NCI-H1092 (cell line): ENCODE results near the gene DENND5B.
"Not testable (repeated sequence)": the region's sequence is repeated elsewhere in the genome, so short reads cannot be mapped to it uniquely, and the experiment has no call there.

Experiments
- DNase-seq: peaks from one replicate; lab custom pipeline; 2025; lab: John Stamatoyannopoulos, UW

DENND5B gene

DNA sequence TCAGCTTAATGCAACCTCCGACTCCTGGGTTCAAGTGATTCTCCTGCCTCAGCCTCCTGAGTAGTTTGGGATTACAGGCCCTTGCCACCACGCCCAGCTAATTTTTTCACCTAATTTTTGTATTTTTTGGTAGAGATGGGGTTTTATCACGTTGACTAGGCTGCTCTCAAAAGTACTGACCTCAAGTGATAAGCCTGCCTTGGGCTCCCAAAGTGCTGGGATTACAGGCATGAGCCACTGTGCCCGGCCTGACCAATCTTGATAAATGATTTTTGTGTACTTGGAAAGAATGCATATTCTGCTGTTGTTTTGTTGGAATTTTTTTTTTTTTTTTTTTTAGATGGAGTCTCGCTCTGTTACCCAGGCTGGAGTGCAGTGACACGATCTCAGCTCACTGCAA, 215.5 kb downstream of the DENND5B start:
- not testable (repeated sequence) for DNase-seq

DNA sequence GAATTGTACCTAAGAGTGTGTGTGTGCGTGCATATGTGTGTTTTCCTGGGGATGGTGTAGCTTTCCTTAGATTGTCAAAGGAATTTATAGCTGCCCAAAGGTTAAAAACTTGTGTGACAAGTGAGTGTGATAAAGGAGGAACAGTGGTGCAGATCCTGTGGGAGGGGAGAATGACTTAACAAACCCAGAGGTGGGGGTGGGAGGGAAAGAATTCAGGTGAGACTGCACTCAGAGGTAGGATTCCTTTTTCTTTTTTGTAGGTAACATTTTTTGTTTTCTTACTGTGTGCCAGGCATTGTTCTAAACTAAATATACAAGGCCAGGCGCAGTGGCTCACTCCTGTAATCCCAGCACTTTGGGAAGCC, 219.7 kb downstream of the DENND5B start:
- no peak for DNase-seq

DNA sequence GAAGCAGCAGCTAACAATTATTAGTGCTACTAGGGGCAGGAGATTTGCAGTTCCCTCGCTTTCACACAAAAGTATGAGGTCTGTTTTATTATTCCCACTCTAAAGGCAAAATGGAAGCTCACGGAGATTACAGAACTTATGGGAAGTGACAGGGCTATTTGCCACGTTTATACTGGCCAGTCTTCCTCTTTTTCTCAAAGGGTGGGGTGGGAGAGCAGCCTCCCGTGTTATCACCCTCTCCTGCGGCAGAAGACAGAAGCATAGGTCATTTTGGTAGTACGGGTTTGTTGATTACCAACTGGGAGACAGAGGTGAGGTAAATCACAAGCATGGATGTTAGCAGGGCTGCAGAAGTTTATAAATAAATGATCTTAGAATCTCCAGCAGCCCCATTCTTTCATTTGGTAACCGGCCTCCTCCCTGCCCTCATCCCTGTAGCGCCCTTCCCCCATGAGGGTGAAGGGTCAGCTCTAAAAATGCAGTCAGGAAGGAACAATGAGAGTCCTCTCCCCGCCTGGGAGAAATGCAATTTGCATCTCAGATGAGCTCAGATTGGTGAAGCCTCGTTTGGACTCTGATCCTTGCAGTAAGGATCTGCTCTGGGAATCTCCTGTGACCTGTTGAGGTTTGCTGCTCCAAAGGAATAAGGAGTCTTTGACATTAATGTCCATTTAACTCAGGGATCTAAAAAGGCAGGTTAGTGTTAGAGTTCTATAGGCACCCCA, 220.2 kb downstream of the DENND5B start:
- DNase-seq = no peak

DNA sequence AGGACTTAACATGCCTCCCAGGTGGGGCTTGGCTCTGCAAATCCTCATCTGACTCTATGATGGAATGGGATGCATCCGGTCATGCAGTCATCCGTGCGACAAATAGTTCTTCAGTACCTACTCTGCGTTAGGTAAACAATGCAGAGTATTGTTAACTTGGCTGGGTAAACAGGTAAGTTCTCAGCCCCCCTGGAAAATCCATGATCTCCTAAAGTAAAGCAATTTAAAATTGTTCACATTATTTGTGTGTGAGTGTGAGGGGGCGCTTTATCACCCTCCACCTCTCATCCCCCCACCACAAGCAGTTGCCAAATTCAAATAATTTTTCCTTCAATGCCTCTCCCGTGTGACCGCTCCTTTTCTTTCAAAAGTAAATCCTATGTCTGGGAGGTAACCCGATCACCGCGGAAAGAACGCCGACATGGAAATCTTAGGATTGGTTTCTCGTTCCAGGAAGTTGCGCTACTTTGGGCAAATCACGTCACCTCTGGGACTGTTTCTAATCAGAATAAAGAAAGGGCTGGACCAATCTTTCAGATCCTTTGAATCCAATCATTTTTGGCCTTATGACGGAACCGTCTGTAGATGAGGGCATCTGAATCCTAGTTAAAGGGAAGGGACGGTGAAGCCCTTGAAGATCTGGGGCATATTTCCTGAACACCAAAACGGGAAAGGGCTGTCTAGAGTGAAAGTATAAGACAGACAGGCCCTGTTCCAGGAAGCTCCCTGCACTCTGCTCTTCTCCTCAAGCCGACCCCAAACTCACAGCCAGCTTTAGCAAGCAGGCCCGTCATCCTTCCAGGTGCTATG, 221.0 kb downstream of the DENND5B start:
- no peak for DNase-seq

DNA sequence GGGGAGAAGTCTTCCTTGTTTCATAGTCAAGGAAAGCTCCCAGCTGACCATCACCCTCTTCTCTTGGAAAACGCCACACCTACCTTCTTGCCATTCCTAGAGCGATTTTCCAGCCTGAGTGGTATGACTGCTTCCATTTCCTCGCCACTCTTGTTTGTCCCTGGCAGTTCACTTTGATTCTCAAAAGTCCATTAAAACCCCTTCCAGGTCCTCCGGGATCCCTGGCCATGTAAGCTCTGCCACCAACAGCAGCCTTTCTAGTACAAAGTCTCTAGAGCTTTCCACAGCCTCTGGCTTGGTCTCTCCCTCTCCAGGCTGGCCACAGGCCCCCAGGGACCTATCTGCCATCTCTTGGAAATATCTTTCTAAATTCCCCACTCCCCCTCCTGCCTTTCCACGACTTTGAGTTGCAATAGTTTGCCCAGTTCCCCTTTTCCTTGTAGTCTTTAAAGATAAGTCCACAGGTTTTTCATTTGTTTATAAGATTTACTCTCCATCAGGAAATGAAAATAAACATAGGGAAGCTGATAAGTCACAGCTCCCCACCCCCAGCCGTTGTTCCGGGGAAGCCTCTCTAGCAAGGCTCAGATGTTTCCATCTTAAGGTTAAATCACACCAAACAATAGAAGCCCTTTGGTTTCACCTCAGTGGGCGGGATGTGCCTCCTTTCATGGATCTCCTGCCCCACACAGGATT, 222.1 kb downstream of the DENND5B start:
- DNase-seq = no peak

DNA sequence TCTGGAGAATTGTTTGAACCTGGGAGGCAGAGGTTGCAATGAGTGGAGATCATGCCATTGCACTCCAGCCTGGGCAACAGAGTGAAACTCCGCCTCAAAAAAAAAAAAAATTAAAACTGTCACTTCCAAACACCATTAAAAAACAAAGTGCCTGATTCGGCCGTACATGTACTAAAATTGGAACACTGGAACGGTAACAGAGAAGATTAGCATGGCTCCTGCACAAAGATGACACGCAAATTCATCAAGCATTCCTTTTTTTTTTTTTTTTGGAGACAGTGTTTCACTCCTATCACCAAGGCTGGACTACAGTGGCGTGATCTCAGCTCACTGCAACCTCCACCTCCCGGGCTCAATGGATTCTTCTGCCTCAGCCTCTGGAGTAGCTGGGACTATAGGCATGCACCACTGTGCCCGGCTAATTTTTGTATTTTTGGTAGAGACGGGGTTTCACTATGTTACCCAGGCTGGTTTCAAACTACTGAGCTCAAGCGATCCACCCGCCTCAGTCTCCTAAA, 224.8 kb downstream of the DENND5B start:
- DNase-seq = no peak

DNA sequence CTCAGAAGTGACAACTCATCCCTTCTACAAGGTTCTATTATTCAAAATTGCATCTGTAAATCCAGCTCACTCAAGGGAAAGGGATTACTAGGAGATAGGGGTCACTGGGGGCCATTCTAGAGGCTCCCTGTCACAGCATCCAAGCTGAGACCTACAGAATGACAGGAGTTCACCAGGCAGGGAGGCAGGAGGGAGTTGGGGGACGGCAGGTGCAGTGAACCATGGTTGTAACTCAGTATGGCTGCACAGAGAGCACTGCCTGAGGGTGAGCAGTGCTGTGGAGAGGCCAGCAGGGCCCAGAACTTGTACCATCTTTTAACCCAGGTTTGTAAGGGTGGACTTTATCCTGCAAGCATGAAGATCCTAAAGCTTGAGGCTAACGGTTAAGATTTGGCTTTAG, 227.1 kb downstream of the DENND5B start:
- no peak for DNase-seq

DNA sequence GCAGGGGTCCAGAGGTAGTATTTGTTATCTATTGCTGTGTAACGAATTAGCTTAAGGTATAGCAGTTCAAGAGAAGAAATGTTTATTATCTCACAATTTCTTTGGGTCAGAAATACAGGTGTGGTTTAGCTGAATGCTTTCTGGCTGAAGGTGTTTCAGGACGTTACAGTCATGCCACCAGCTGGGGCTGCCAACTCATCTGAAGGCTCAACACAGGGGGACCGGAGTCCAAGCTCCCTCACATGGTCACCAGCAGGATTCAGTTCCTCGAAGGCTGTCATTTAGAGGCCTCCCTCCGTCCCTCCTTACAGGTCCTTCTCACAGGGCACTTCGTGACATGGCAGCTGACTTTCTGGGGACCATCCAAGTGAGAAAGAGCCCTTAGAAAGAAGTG, 227.5 kb downstream of the DENND5B start:
- no peak for DNase-seq

DNA sequence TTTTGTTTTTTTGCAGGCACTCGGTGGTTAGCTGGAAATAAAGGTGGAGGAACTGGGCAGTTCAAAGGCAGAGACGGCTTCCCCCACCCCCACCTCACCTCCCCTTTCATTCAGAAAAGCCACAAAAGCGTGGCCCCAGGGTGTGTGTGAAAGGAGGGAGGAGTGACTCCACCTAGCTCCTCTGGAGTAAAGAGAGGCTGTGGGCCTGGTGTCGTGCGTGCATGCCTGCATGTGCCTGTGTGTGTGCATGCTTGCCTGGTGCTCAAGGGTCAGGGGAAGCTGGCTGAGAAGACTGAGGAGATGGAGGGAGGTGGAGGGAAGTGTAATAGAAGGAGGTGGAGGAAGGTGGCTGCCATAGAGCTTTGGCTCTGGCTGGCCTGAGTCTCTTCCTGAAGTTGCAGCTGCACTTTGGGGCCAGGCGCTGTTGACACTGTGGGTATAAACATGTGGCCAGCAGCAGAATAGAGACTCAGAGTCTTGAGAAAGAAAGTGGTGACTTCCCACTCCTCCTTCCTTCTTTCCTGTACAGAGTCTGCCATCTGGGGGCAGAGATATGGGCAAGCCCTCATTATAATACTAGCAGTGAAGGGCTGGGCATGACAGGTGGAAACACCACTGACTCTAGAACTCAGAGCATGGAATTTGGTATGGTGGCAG, 228.0 kb downstream of the DENND5B start:
- DNase-seq = no peak

DNA sequence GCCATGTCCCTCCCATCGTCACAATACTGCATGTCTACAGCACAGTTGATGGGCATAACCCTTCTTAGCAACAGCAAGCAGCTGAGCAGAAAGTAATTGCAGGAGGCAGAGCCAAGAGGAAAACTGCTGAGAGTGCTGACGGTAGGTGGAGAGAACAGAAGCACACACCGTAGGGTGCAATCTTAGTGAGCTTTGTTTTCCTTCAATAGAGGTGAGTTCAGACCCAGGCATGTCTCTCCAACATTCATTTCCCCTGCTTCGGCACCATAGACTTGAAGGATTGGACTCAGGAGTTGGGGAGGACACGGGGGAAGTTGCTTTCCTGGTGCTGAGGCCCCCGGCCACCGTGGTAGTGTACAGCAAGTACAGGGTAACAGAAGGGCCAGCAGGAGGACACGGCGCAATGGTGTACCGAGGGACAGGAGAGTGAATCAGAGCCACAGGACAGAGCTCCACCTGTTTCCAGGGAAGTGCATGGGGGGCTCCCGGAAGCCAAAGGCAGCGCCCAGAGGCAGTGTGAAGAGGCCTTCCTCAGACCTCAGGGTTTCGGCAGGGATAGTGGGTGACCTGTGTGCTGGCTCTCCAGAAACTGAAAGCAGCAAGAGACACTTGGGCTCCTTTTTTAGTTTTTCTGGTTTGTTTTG, 228.7 kb downstream of the DENND5B start:
- no peak for DNase-seq

DNA sequence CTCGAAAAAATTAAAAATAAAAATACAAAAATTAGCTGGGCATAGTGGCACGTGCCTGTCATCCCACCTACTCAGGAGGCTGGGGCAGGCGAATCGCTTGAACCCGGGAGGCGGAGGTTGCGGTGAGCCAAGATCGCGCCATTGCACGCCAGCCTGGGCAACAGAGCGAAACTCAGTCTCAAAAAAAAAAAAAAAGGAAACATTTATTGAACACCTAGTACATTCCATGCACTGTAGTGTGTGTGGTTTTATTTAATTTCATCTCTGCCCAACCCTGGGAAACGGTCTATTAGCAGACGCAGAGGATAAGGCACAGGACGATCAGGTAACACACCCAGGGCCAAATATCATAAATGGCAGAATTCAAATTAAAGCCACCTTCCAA, 229.2 kb downstream of the DENND5B start:
- DNase-seq = no peak

DNA sequence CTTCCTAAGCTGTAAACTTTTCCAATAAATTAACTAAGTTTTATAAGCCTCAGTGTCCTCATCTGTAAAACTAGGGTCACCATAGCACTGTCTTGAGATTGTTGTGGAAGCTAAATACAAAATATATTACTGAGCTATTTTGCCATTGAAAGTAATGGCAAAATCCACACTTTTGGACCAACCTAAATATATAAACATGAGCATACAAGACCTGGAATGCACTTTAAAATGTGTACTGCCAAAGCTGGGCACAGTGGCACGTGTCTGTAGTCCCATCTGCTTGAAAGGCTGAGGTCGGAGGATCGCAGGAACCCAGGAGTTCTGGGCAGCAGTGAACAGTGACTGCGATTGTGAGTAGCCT, 235.2 kb downstream of the DENND5B start:
- DNase-seq = no peak

DNA sequence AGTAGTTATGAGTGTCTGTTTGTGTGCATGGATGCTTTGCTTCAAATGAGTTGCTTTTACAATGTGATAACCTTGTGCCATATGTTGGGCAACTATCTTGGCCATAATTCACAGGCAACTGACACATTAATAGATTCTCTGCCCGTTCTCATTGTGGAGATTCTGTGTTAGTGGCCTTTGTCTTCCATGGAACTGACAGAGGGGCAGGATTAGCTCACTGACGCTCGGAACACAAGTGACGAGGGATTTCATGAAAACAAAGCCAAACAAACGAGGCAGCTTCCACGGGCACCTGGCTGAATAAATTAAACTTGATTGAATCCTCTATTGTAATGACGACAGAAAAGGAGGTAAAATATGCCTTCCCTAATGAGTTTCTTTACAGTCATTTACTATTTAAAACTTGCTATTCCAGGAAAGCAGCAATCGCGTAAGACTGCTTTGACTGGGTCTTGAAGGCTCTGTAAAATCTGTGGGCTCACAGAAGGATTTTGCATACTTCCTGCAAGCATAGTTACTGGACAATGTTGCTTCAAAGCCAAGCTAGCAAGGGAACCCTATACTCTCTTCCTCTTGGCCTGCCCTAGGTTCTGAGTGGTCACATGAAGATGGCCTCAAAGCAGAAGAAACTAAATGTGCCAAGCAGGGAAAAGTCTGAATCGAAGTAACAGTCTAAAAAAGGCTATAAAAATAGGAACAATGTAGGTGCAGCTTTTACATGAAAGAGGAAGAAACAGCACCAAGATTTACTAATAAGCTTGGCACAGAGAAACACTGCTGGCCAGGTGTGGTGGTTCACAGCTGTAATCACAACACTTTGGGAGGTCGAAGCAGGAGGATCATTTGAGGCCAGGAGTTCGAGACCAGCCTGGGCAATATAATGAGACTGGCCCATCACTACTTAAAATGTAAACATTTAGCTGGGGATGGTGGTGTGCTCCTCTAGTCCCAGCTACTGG, 236.9 kb downstream of the DENND5B start:
- DNase-seq = peak; percentile 11

DNA sequence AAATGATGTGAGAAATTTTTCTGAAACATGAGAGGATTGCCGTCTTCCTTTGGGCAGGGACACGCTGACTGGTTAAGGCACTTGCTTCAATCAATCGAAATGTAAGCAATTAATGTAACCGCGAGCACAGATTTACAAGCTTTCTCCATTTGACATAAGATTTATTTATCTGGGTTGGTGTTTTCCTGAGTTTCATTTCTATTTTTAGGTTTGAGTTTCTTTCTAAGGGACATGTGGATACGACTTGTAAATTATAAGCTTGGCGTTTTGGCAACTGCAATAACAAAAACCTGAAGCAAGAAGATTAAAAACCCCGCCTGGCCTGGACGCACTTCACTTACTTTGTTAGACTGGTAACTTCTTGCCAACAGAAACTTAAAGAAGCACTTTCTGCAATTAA, 244.7 kb downstream of the DENND5B start:
- DNase-seq = no peak

DNA sequence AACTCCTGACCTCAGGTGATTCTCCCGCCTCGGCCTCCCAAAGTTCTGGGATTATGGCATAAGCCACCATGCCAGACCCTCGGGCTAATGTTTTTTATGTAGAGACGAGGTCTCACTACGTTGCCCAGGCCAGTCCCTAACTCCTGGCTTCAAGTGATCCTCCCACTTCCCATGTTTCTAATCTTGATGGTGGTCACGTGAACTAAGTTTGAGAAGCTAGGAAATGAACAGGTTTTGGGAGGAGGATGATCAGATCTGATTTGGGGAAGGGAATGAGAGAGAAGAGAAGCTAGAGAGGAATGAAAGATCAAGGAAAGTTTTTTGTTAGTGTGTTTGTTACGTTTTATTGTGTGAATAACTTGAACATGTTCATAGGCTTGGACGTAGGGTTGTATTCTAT, 247.8 kb downstream of the DENND5B start:
- DNase-seq = no peak

DNA sequence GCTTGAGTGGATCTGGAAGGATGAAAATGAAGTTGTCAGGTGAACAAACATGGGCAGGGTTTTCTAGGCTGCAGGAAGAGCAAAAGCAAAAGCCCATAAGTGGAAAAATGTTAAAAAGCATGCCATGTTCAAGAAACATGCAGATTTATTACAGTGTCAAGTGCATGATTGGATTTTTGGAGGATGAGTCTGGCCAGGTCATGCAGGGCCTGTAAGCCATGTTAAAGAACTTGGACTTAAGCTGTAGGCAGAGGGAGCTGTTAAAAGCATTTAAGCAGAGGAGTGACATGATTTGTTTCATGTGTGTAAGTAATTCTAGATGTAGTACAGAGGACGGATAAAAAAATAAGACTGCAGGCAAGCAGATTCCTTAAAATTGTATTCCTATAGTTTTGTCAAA, 248.7 kb downstream of the DENND5B start:
- DNase-seq = no peak

DNA sequence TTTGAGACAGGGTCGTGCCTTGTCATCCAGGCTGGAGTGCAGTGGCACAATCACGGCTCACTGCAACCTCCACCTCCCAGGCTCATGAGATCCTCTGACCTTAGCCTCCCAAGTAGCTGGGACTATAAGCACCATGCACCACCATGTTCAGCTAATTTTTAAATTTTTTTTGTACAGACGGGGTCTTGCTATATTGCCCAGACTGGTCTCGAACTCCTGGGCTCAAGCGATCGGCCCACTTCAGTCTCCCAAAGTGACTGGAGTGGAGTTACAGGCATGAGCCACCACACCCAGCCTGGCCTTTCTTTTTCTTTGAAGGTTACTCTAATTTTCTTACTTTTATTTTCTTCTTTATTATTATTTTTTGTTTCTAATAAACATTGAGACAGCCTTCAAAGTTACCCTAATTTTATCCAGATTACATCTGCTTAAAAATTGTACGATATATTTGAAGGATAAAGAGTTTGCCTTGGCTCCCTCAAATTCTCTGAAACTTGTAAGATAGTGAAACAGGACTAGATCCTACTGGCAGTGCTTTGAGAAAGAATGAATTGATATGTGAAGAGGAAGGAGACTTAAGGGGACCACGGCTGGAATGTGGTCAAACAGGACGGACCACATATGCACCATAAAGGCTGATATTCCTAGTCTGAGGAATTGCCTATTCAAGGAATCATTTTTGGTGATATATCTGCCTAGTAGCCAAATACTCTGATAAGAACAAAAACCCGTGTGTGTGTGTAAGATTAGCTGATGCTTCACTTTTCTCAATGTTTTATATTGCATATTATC, 250.9 kb downstream of the DENND5B start:
- no peak for DNase-seq

DNA sequence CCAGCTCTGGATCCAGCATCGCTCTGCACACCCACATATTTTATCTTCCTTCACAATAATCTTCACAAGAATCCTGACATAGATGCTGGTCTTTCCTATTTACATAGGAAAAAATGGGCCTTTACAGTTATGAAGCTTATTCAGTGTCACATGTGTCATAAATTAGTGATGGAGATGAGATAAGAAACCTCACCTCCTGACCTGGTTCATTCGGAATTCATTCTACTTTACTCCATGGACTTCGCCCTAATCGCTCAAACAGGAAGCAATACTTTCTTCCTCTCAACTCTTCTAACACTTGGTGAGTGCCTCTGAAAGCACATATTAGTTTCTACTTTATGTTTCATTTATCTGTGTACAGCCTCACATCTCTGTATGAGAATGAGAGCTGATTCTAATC, 253.0 kb downstream of the DENND5B start:
- DNase-seq = no peak
